Measurements from ENCODE around the gene HMHB1. TPM values are rescaled to one million over a fixed set of nuclear protein-coding genes. Genes with fewer than 3 reads are reported as not detected.
A peak's percentile ranks its signal among the peaks of the same experiment; 100 is the strongest.

The HMHB1 gene
- total RNA-seq: not detected

GRCh38 chr5:143812085-143812705 lies at the start of gene HMHB1:
TSS of gene HMHB1 (plus strand) at chr5:143812161.
- FAIRE-seq: no peak

GRCh38 chr5:143762636-143763220 lies 49.2 kb upstream of the HMHB1 start:
- FAIRE-seq: no peak
- DNase-seq (ENCODE audit: low spot score in 2 of 2): no peak

More at GRCh38 chr5:143812085-143812705, at the start of gene HMHB1:
- no peak for DNase-seq (ENCODE audit: low spot score in 2 of 2)

- FAIRE-seq: no peak
Measured at GRCh38 chr5:143767162-143767561, 44.8 kb upstream of the HMHB1 start.

GRCh38 chr5:143769026-143769786 lies 42.8 kb upstream of the HMHB1 start:
- DNase-seq (ENCODE audit: low spot score in 2 of 2): no peak

More at GRCh38 chr5:143767162-143767561, 44.8 kb upstream of the HMHB1 start:
- DNase-seq (ENCODE audit: low spot score in 2 of 2): no peak

GRCh38 chr5:143770450-143770849 lies 41.5 kb upstream of the HMHB1 start:
- no peak for FAIRE-seq
- no peak for DNase-seq (ENCODE audit: low spot score in 2 of 2)

More at GRCh38 chr5:143769026-143769786, 42.8 kb upstream of the HMHB1 start:
- FAIRE-seq: no peak

GRCh38 chr5:143771189-143771588 lies 40.8 kb upstream of the HMHB1 start:
- FAIRE-seq: no peak
- no peak for DNase-seq (ENCODE audit: low spot score in 2 of 2)

GRCh38 chr5:143771602-143772001 lies 40.4 kb upstream of the HMHB1 start:
- DNase-seq (ENCODE audit: low spot score in 2 of 2): no peak
- no peak for FAIRE-seq

- FAIRE-seq: no peak
- no peak for DNase-seq (ENCODE audit: low spot score in 2 of 2)
Measured at GRCh38 chr5:143772621-143773020, 39.3 kb upstream of the HMHB1 start.

GRCh38 chr5:143775258-143775657 lies 36.7 kb upstream of the HMHB1 start:
- no peak for FAIRE-seq
- no peak for DNase-seq (ENCODE audit: low spot score in 2 of 2)

- FAIRE-seq (no peak), DNase-seq (ENCODE audit: low spot score in 2 of 2) (no peak)
Measured at GRCh38 chr5:143776951-143777350, 35.0 kb upstream of the HMHB1 start.

- no peak for DNase-seq (ENCODE audit: low spot score in 2 of 2)
- FAIRE-seq: no peak
Measured at GRCh38 chr5:143779506-143779905, 32.5 kb upstream of the HMHB1 start.

GRCh38 chr5:143781993-143782520 lies 29.9 kb upstream of the HMHB1 start:
- DNase-seq (ENCODE audit: low spot score in 2 of 2) (no peak), FAIRE-seq (no peak)

- no peak for FAIRE-seq
- DNase-seq (ENCODE audit: low spot score in 2 of 2): no peak
Measured at GRCh38 chr5:143782588-143783386, 29.2 kb upstream of the HMHB1 start.

- no peak for FAIRE-seq
- no peak for DNase-seq (ENCODE audit: low spot score in 2 of 2)
Measured at GRCh38 chr5:143788401-143788800, 23.6 kb upstream of the HMHB1 start.

- FAIRE-seq: no peak
Measured at GRCh38 chr5:143790457-143791112, 21.4 kb upstream of the HMHB1 start.

GRCh38 chr5:143791848-143792731 lies 19.9 kb upstream of the HMHB1 start:
- no peak for FAIRE-seq
- no peak for DNase-seq (ENCODE audit: low spot score in 2 of 2)

More at GRCh38 chr5:143790457-143791112, 21.4 kb upstream of the HMHB1 start:
- no peak for DNase-seq (ENCODE audit: low spot score in 2 of 2)

GRCh38 chr5:143793249-143793648 lies 18.7 kb upstream of the HMHB1 start:
- FAIRE-seq (no peak), DNase-seq (ENCODE audit: low spot score in 2 of 2) (no peak)

- FAIRE-seq: no peak
- no peak for DNase-seq (ENCODE audit: low spot score in 2 of 2)
Measured at GRCh38 chr5:143796125-143796524, 15.8 kb upstream of the HMHB1 start.

GRCh38 chr5:143796753-143797152 lies 15.2 kb upstream of the HMHB1 start:
- no peak for DNase-seq (ENCODE audit: low spot score in 2 of 2)
- FAIRE-seq: peak; percentile 33

Measured in frontal cortex (tissue), 4 donors.